SH-SY5Y (cell line): ENCODE measurements around the gene LHX4.

Experiments
- GATA2 ChIP-seq: IDR thresholded peaks from 2 replicates; pipeline ENCODE4 v1.6.1; 2011; ENCODE audit warnings: mild to moderate bottlenecking, low read depth, low read length
- GATA3 ChIP-seq: IDR thresholded peaks from 2 replicates; pipeline ENCODE4 v1.6.1; 2011; ENCODE audit warnings: low read depth, mild to moderate bottlenecking, low read length, moderate library complexity

GRCh38 chr1:180275726-180276125 lies 45.7 kb downstream of the LHX4 start:
- TF ChIP-seq GATA2, result no peak
- no peak for TF ChIP-seq GATA3
